Measurements from ENCODE around the gene TMEM163.

The TMEM163 gene

DNA sequence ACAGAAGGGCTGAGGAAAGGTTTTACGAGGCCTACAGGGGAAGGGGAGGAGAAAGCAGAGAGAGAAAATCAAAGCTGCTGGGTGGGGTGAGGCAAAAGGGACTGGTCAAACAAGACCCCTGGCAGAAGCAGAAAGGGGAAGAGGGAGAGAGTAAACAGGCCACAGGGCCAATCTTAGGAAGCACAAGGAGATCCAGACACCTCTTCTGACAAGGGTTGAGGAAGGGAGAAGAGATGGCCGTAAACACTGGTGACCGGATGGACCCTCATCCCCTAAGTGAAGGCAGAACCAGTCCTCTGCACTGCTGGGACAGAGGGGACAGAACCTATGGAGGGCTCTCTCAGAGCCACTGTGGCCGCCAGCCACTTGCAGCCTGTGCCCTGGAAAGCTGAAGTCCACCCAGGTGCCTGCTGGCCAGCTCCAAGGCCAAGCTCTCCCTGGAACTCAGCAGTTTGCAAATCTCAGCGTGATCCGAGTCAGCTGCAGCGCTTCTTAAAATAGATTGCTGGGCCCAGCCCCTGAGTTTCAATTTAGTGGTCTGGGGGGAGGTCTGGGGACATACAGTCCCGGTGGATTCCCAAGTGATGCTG is 108.8 kb downstream of the TMEM163 start:
- H3K27ac ChIP-seq, result no peak overlapping the region
- TF ChIP-seq, protein P1, sequence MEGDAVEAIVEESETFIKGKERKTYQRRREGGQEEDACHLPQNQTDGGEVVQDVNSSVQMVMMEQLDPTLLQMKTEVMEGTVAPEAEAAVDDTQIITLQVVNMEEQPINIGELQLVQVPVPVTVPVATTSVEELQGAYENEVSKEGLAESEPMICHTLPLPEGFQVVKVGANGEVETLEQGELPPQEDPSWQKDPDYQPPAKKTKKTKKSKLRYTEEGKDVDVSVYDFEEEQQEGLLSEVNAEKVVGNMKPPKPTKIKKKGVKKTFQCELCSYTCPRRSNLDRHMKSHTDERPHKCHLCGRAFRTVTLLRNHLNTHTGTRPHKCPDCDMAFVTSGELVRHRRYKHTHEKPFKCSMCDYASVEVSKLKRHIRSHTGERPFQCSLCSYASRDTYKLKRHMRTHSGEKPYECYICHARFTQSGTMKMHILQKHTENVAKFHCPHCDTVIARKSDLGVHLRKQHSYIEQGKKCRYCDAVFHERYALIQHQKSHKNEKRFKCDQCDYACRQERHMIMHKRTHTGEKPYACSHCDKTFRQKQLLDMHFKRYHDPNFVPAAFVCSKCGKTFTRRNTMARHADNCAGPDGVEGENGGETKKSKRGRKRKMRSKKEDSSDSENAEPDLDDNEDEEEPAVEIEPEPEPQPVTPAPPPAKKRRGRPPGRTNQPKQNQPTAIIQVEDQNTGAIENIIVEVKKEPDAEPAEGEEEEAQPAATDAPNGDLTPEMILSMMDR (conservative IDR thresholded peaks at IDR 0.05), result no peak

GRCh38 chr2:134603966-134604365 is 114.8 kb downstream of the TMEM163 start:
- no peak overlapping the region for H3K27ac ChIP-seq
- TF ChIP-seq, protein P1 (conservative IDR thresholded peaks at IDR 0.05), result no peak

DNA sequence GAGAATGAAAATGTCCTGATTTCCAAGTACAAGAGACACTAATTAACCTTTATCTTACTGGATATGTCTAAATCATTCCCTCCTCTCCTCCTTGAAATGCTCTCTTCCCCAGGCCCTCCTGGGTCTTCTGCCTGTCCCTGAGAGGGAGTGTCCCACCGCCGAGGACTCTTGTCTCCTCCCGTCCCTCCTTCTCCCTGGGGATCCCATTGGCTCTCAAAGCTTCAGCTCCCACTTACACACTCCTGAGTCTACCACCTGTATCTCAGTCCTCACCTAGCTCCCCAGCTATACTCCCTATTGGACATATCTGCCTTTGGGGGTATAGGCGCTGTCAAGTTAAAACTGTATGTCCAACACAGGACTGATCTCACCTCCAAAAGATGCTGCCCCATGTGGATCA is 116.1 kb downstream of the TMEM163 start:
- TF ChIP-seq, protein P1 (conservative IDR thresholded peaks at IDR 0.05), result no peak
- no peak overlapping the region for H3K27ac ChIP-seq

- TF ChIP-seq, protein P1 (conservative IDR thresholded peaks at IDR 0.05), result no peak
- H3K27ac ChIP-seq, result no peak overlapping the region
These were observed 117.5 kb downstream of the TMEM163 start for GRCh38 chr2:134601264-134601663.

GRCh38 chr2:134600208-134600607 is 118.6 kb downstream of the TMEM163 start:
- TF ChIP-seq, protein P1 (conservative IDR thresholded peaks at IDR 0.05), result no peak
- no peak overlapping the region for H3K27ac ChIP-seq

- H3K27ac ChIP-seq, result no peak overlapping the region
- TF ChIP-seq, protein P1 (conservative IDR thresholded peaks at IDR 0.05), result no peak
These were observed 119.6 kb downstream of the TMEM163 start for GRCh38 chr2:134599236-134599635.

DNA sequence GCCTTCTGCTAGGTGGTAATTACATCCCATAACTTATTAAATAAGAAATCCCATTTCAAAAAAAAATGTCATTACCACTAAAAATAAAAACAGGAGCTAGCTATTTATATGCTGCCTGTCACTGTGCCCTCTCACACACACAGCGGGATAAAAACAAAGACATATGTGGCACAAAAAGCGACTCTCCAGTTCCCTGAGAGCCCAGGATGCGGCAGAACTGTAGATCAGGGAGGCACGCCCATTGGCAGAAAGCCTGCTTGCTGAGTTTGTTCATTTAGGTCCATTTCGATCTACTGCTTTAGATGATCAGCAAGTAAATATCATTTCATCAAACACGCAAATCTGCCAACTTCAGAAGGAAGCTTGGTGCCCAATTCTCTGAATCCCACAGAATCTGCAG is 124.4 kb downstream of the TMEM163 start:
- no peak overlapping the region for H3K27ac ChIP-seq
- TF ChIP-seq, protein P1 (conservative IDR thresholded peaks at IDR 0.05), result no peak
